GM18502 (cell line): ENCODE data around the gene TTYH2.

Source experiments
- ATAC-seq: cut with Tn5 transposase; IDR thresholded peaks from one replicate; pipeline ENCODE4 v1.9.1; 2021; ENCODE audit warnings: mild to moderate bottlenecking; ENCODE audit not compliant: unreplicated experiment, poor library complexity

Gene TTYH2

GRCh38 chr17:74309902-74310301 is 96.5 kb downstream of the TTYH2 start:
- no peak for ATAC-seq
